Stimulated activated naive CD8-positive, alpha-beta T cell treated with anti-CD3 and anti-CD28 coated beads, Interleukin-15, Interleukin-2, amounts not matched to agents 100 U/mL and 50 U/mL, for 24 hours (primary cell): Measurements from ENCODE around the gene ZNF787.
"Not testable (repeated sequence)": the region's sequence is repeated elsewhere in the genome, so short reads cannot be mapped to it uniquely, and the experiment has no call there.

Source experiments
- ATAC-seq: fragments of 150-1000 bp; cut with Tn5 transposase; one replicate; pipeline ENCODE4 v1.10.0; 2021
- DNase-seq: peaks from one replicate; pipeline ENCODE4 v3.0.0; 2021

The ZNF787 gene

GRCh38 chr19:56119582-56119978, 1.5 kb downstream of the ZNF787 start:
- ATAC-seq (no peak), DNase-seq (no peak)

GRCh38 chr19:56118666-56119581, 2.2 kb downstream of the ZNF787 start:
- DNase-seq (no peak), ATAC-seq (no peak)

- DNase-seq: no peak
- no peak for ATAC-seq
Observed at GRCh38 chr19:56117889-56118288, 3.2 kb downstream of the ZNF787 start.

- DNase-seq (no peak), ATAC-seq (no peak)
Observed at GRCh38 chr19:56117376-56117884, 3.7 kb downstream of the ZNF787 start.

GRCh38 chr19:56116606-56117005, 4.5 kb downstream of the ZNF787 start:
- no peak for ATAC-seq
- DNase-seq: no peak

- DNase-seq: no peak
- no peak for ATAC-seq
Observed at GRCh38 chr19:56115490-56115889, 5.6 kb downstream of the ZNF787 start.

GRCh38 chr19:56114778-56115110, 6.4 kb downstream of the ZNF787 start:
- no peak for DNase-seq
- no peak for ATAC-seq

GRCh38 chr19:56114051-56114777, 6.9 kb downstream of the ZNF787 start:
- ATAC-seq: no peak
- DNase-seq: no peak

GRCh38 chr19:56113074-56113632, 7.9 kb downstream of the ZNF787 start:
- ATAC-seq: no peak
- DNase-seq: no peak

GRCh38 chr19:56112313-56112709, 8.8 kb downstream of the ZNF787 start:
- ATAC-seq (no peak), DNase-seq (no peak)

- peak; percentile 88 for ATAC-seq
- peak; percentile 73 for DNase-seq
Observed at GRCh38 chr19:56111601-56112312, 9.3 kb downstream of the ZNF787 start.

GRCh38 chr19:56110515-56111448, 10.3 kb downstream of the ZNF787 start:
- no peak for DNase-seq
- ATAC-seq: no peak

- ATAC-seq (no peak), DNase-seq (no peak)
Observed at GRCh38 chr19:56109226-56109625, 11.9 kb downstream of the ZNF787 start.

- DNase-seq (no peak), ATAC-seq (no peak)
Observed at GRCh38 chr19:56108447-56109195, 12.5 kb downstream of the ZNF787 start.

- DNase-seq (no peak), ATAC-seq (no peak)
Observed at GRCh38 chr19:56107626-56108351, 13.3 kb downstream of the ZNF787 start.

- ATAC-seq (no peak), DNase-seq (no peak)
Observed at GRCh38 chr19:56106993-56107392, 14.1 kb downstream of the ZNF787 start.

- DNase-seq (no peak), ATAC-seq (no peak)
Observed at GRCh38 chr19:56106397-56106849, 14.7 kb downstream of the ZNF787 start.

GRCh38 chr19:56105831-56106396, 15.2 kb downstream of the ZNF787 start:
- DNase-seq, ATAC-seq: not testable (repeated sequence)

- DNase-seq (peak; percentile 62), ATAC-seq (peak; percentile 57)
Observed at GRCh38 chr19:56105090-56105701, 15.9 kb downstream of the ZNF787 start.
